Adrenal gland (tissue), 12 donors: ENCODE data around the gene SLC26A4. TPM values are rescaled to one million over a fixed set of nuclear protein-coding genes. Genes with fewer than 3 reads are reported as not detected.

Experiments
- DNase-seq, 7 donors: peaks; one replicate each; pipeline ENCODE4 v3.0.0-alpha.2; 2019 to 2020
- H3K27ac ChIP-seq, 5 donors: fragments of 200-600 bp; sonication (generic) in 4 of 5; 1 replicate in 3 of 5; 2 replicates in 2 of 5; pipeline versions ENCODE4 v1.5.1 to v1.8.0; 2016 to 2020; ENCODE audit warnings: mild to moderate bottlenecking in 1 of 5
- H3K27me3 ChIP-seq: fragments of 200-600 bp; 2 replicates; pipeline ENCODE4 v1.8.0; 2021
- H3K36me3 ChIP-seq, 2 donors: fragments of 200-600 bp; replicated peaks in 1 of 2; 1 replicate in 1 of 2; 2 replicates in 1 of 2; pipeline versions ENCODE4 v1.5.1 to v1.8.0; 2018 to 2022
- H3K4me1 ChIP-seq, 2 donors: fragments of 200-600 bp; replicated peaks in 1 of 2; 1 replicate in 1 of 2; 2 replicates in 1 of 2; pipeline versions ENCODE4 v1.5.1 to v1.8.0; 2018 to 2021
- H3K4me3 ChIP-seq, 4 donors: fragments of 200-600 bp; sonication (generic) in 3 of 4; one replicate each; pipeline ENCODE4 v1.5.1; 2016 to 2018
- H3K9me3 ChIP-seq, 3 donors: fragments of 200-600 bp; sonication (generic) in 1 of 3; replicated peaks in 1 of 3; 1 replicate in 2 of 3; 2 replicates in 1 of 3; pipeline versions ENCODE4 v1.5.1 to v1.8.0; 2016 to 2021
- CTCF ChIP-seq, 6 experiments: fragments of 450-650 bp in 4 of 6; fragments of 200-600 bp in 2 of 6; sonication (generic) in 1 of 6; IDR thresholded peaks; 1 replicate in 5 of 6; 2 replicates in 1 of 6; pipeline versions ENCODE4 v1.5.1 to v1.8.0; 2016 to 2021; ENCODE audit warnings: antibody characterized with exemption in 6 of 6, mild to moderate bottlenecking in 2 of 6, moderate library complexity in 1 of 6
- POLR2A ChIP-seq, 2 donors: fragments of 450-650 bp; IDR thresholded peaks; one replicate each; pipeline ENCODE4 v1.6.1; 2017; ENCODE audit warnings: antibody characterized with exemption in 2 of 2, mild to moderate bottlenecking in 2 of 2, moderate library complexity in 1 of 2
- WGBS, 4 donors: extraction: QIAGEN DNeasy Blood & Tissue Kit in 2 of 4; methylation state at CpG; one replicate each; pipeline versions ENCODE4 v1.1.5 to v1.1.7; 2013 to 2017; 5-methylcytosine and 5-hydroxymethylcytosine counted together
- intact Hi-C, 2 donors: fragments of 100-400 bp; cut with DNase I; formaldehyde crosslinking; loops; one replicate each; pipeline versions ENCODE4 v1.14.1 to v1.15.0; 2022 to 2023
- polyA plus RNA-seq, 3 donors: library from polyadenylated mRNA; stranded (reverse); fragments of 200-250 nt in 2 of 3; fragments of 350-450 nt in 1 of 3; fragmentation: Illumina TruSeq in 1 of 3; extraction: RNeasy Lipid Tissue Mini Kit (QIAGEN cat#74804) in 1 of 3; gene quantifications; one replicate each; pipeline ENCODE4 v1.2.3, GENCODE V29; 2013 to 2014
- total RNA-seq, 9 donors: library from RNA; depleted of rRNA in 4 of 9; stranded (reverse); fragments of >200 nt in 4 of 9; fragments of 120-200 nt in 1 of 9; fragmentation: NEBNext Ultra II Directional in 1 of 9; extraction: Animal tissue kit (Norgen Biotek cat#: 25700) in 1 of 9; gene quantifications; one replicate each; pipeline versions ENCODE4 v1.1.0 to v1.2.4, GENCODE V29; 2013 to 2023
- donor health status: healthy with polysubstance abuse.
- donor health status: Bipolar disorder and iron deficiency.
- donor health status: DM: yes; HTN: yes; CAD: no.
- donor health status: DM: no; HTN: no; CAD: no.
- donor health status: DM: no; HTN: no; CAD: no.
- donor health status: DM: yes; HTN: yes; CAD: no.

SLC26A4 gene
- total and polyA plus RNA-seq, 12 donors, result 0.06 to 0.78 (median 0.17) TPM; not detected in 1

- H3K9me3 ChIP-seq, result no peaks in the 10 kb centered on the region
- H3K4me3 ChIP-seq, result no peak overlapping the region
- no peaks in the 10 kb centered on the region for H3K27me3 ChIP-seq
- H3K4me1 ChIP-seq, result no peaks in the 10 kb centered on the region
- no peak overlapping the region for H3K27ac ChIP-seq
- TF ChIP-seq POLR2A (IDR thresholded peaks at IDR 0.05) (no peak), CTCF (IDR thresholded peaks at IDR 0.05) (no peak)
- H3K36me3 ChIP-seq, result peaks cover 0 to 27% of the 10 kb centered on the region in 2 donors
- 88 to 99% (median 92%) methylated on average over 4 of the region's 4 CpGs for WGBS, 4 donors
- intact Hi-C loops, result no loop called here
- DNase-seq, result no peak
Measured at GRCh38 chr7:107615910-107616680, 44.5 kb upstream of the SLC26A4 start.

- no peak for DNase-seq
- intact Hi-C loops, result no loop called here
- Histone ChIP-seq H3K9me3 (no peaks in the 10 kb centered on the region), H3K27ac (peak overlapping the region in 1 of 5 donors; percentile 36), H3K4me3 (no peak overlapping the region), H3K36me3 (no peaks in the 10 kb centered on the region), H3K4me1 (no peaks in the 10 kb centered on the region), H3K27me3 (no peaks in the 10 kb centered on the region)
- 60 to 78% (median 69%) methylated on average over 1 of the region's 1 CpG for WGBS, 4 donors
- TF ChIP-seq CTCF (IDR thresholded peaks at IDR 0.05) (no peak), POLR2A (IDR thresholded peaks at IDR 0.05) (no peak)
Measured at GRCh38 chr7:107622429-107622828, 38.2 kb upstream of the SLC26A4 start.

- Histone ChIP-seq H3K27me3 (no peaks in the 10 kb centered on the region), H3K36me3 (no peaks in the 10 kb centered on the region), H3K4me1 (no peaks in the 10 kb centered on the region), H3K27ac (no peak overlapping the region), H3K4me3 (no peak overlapping the region), H3K9me3 (no peaks in the 10 kb centered on the region)
- WGBS, 4 donors, result 64 to 84% (median 79%) methylated on average over 2 of the region's 2 CpGs
- TF ChIP-seq CTCF (IDR thresholded peaks at IDR 0.05) (no peak), POLR2A (IDR thresholded peaks at IDR 0.05) (no peak)
- intact Hi-C loops, result no loop called here
- no peak for DNase-seq
Measured at GRCh38 chr7:107622894-107623293, 37.7 kb upstream of the SLC26A4 start.

GRCh38 chr7:107627002-107627401 lies 33.6 kb upstream of the SLC26A4 start:
- Histone ChIP-seq H3K9me3 (no peaks in the 10 kb centered on the region), H3K27ac (no peak overlapping the region), H3K4me3 (no peak overlapping the region), H3K36me3 (no peaks in the 10 kb centered on the region), H3K4me1 (no peaks in the 10 kb centered on the region), H3K27me3 (no peaks in the 10 kb centered on the region)
- WGBS, 4 donors, result 92 to 93% (median 93%) methylated on average over 4 of the region's 4 CpGs
- intact Hi-C loops, result no loop called here
- no peak for DNase-seq
- TF ChIP-seq CTCF (IDR thresholded peaks at IDR 0.05) (no peak), POLR2A (IDR thresholded peaks at IDR 0.05) (no peak)
